Activated CD8-positive, alpha-beta memory T cell treated with anti-CD3 and anti-CD28 coated beads, Interleukin-2, amount 50 U/mL, for 4 hours (primary cell): Measurements from ENCODE around the gene NPY1R.

Source experiments
- DNase-seq: peaks from one replicate; pipeline ENCODE4 v3.0.0-alpha.2; 2020

NPY1R gene

GRCh38 chr4:163274861-163275260 is 57.5 kb downstream of the NPY1R start:
- no peak for DNase-seq
